PC-9 (cell line): ENCODE results near the gene MYO15B.

Source experiments
- EZH2 ChIP-seq: fragments of 200-600 bp; sonication (generic); IDR thresholded peaks from 2 replicates; pipeline ENCODE4 v1.8.0; 2017; ENCODE audit warnings: antibody characterized with exemption, low read depth
- TF ChIP-seq, protein P1 (sequence below): fragments of 200-600 bp; sonication (generic); conservative IDR thresholded peaks from 2 replicates; pipeline ENCODE4 v1.6.1; 2017; ENCODE audit warnings: mixed run types, antibody characterized with exemption, mild to moderate bottlenecking, moderate library complexity

- TF ChIP-seq, protein P1, sequence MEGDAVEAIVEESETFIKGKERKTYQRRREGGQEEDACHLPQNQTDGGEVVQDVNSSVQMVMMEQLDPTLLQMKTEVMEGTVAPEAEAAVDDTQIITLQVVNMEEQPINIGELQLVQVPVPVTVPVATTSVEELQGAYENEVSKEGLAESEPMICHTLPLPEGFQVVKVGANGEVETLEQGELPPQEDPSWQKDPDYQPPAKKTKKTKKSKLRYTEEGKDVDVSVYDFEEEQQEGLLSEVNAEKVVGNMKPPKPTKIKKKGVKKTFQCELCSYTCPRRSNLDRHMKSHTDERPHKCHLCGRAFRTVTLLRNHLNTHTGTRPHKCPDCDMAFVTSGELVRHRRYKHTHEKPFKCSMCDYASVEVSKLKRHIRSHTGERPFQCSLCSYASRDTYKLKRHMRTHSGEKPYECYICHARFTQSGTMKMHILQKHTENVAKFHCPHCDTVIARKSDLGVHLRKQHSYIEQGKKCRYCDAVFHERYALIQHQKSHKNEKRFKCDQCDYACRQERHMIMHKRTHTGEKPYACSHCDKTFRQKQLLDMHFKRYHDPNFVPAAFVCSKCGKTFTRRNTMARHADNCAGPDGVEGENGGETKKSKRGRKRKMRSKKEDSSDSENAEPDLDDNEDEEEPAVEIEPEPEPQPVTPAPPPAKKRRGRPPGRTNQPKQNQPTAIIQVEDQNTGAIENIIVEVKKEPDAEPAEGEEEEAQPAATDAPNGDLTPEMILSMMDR = no peak
- TF ChIP-seq EZH2 = no peak
These were observed 19.0 kb upstream of the MYO15B start for GRCh38 chr17:75568412-75569255.
